IPS-20b (cell line): Measurements from ENCODE around the gene MINPP1.
"Not testable (repeated sequence)": the region's sequence is repeated elsewhere in the genome, so short reads cannot be mapped to it uniquely, and the experiment has no call there.

Experiments used
- H3K27ac ChIP-seq: one replicate; pipeline ENCODE4 v1.5.1; 2013; ENCODE audit warnings: low read length
- H3K27me3 ChIP-seq: 2 replicates; pipeline ENCODE4 v1.6.1; 2013; ENCODE audit warnings: mild to moderate bottlenecking, low read length, inconsistent platforms; ENCODE audit not compliant: insufficient read depth
- H3K36me3 ChIP-seq: 2 replicates; pipeline ENCODE4 v1.6.1; 2013; ENCODE audit warnings: low read depth, mild to moderate bottlenecking, inconsistent platforms, low read length, moderate library complexity; ENCODE audit not compliant: insufficient read depth
- H3K4me1 ChIP-seq: 2 replicates; pipeline ENCODE4 v1.6.1; 2013; ENCODE audit warnings: mild to moderate bottlenecking, control low read depth, inconsistent platforms, low read length, moderate library complexity; ENCODE audit not compliant: insufficient read depth
- H3K4me3 ChIP-seq: 2 replicates; pipeline ENCODE4 v1.5.1; 2013; ENCODE audit warnings: mild to moderate bottlenecking, low read length, inconsistent platforms
- H3K9ac ChIP-seq: 2 replicates; pipeline ENCODE4 v1.6.1; 2013; ENCODE audit warnings: low read depth, mild to moderate bottlenecking, inconsistent platforms, low read length, moderate library complexity
- H3K9me3 ChIP-seq: 2 replicates; pipeline ENCODE4 v1.6.1; 2013; ENCODE audit warnings: mild to moderate bottlenecking, low read depth, low read length, inconsistent platforms; ENCODE audit not compliant: insufficient read depth

The MINPP1 gene

GRCh38 chr10:87504640-87505365 is at the start of gene MINPP1:
Gene MINPP1, plus strand, starts transcription at chr10:87504893. Its CDS starts 23 bp downstream, at chr10:87504916.
- peak within 1 kb of the TSS; percentile 88 for H3K9ac ChIP-seq
- H3K27ac ChIP-seq: peak within 1 kb of the TSS; percentile 34
- peaks cover 22% of the 10 kb centered on the region for H3K36me3 ChIP-seq
- peak within 1 kb of the TSS; percentile 98 for H3K4me3 ChIP-seq
- H3K4me1 ChIP-seq: peaks cover 12% of the 10 kb centered on the region; the same call in 1 of the 2 replicates
- no peaks in the 10 kb centered on the region for H3K9me3 ChIP-seq
- no peaks in the 10 kb centered on the region for H3K27me3 ChIP-seq

- not testable (repeated sequence) for H3K9ac ChIP-seq
Observed at GRCh38 chr10:87456586-87457220, 48.0 kb upstream of the MINPP1 start.

GRCh38 chr10:87461751-87462150 is 42.9 kb upstream of the MINPP1 start:
- not testable (repeated sequence) for H3K36me3 ChIP-seq, H3K27ac ChIP-seq, H3K4me3 ChIP-seq, H3K4me1 ChIP-seq, H3K9ac ChIP-seq, H3K9me3 ChIP-seq, H3K27me3 ChIP-seq

More at GRCh38 chr10:87456586-87457220, 48.0 kb upstream of the MINPP1 start:
- not testable (repeated sequence) for H3K27me3 ChIP-seq, H3K4me3 ChIP-seq, H3K4me1 ChIP-seq, H3K36me3 ChIP-seq, H3K9me3 ChIP-seq, H3K27ac ChIP-seq

- H3K9ac ChIP-seq, H3K27me3 ChIP-seq: not testable (repeated sequence)
Observed at GRCh38 chr10:87466849-87467248, 37.8 kb upstream of the MINPP1 start.

GRCh38 chr10:87488733-87489132 is 16.0 kb upstream of the MINPP1 start:
- not testable (repeated sequence) for H3K36me3 ChIP-seq, H3K4me1 ChIP-seq, H3K27ac ChIP-seq, H3K27me3 ChIP-seq, H3K9me3 ChIP-seq, H3K9ac ChIP-seq, H3K4me3 ChIP-seq

More at GRCh38 chr10:87466849-87467248, 37.8 kb upstream of the MINPP1 start:
- H3K4me1 ChIP-seq, H3K27ac ChIP-seq, H3K9me3 ChIP-seq, H3K36me3 ChIP-seq, H3K4me3 ChIP-seq: not testable (repeated sequence)

- not testable (repeated sequence) for H3K4me3 ChIP-seq, H3K27ac ChIP-seq, H3K36me3 ChIP-seq, H3K27me3 ChIP-seq, H3K4me1 ChIP-seq, H3K9ac ChIP-seq, H3K9me3 ChIP-seq
Observed at GRCh38 chr10:87490285-87490684, 14.4 kb upstream of the MINPP1 start.

GRCh38 chr10:87492450-87492849 is 12.2 kb upstream of the MINPP1 start:
- H3K9me3 ChIP-seq, H3K4me1 ChIP-seq, H3K27me3 ChIP-seq, H3K36me3 ChIP-seq, H3K27ac ChIP-seq, H3K4me3 ChIP-seq, H3K9ac ChIP-seq: not testable (repeated sequence)

GRCh38 chr10:87495446-87495845 is 9.2 kb upstream of the MINPP1 start:
- not testable (repeated sequence) for H3K4me1 ChIP-seq, H3K27me3 ChIP-seq, H3K27ac ChIP-seq, H3K36me3 ChIP-seq, H3K9me3 ChIP-seq, H3K9ac ChIP-seq, H3K4me3 ChIP-seq

GRCh38 chr10:87497386-87497785 is 7.3 kb upstream of the MINPP1 start:
- not testable (repeated sequence) for H3K9me3 ChIP-seq, H3K9ac ChIP-seq, H3K36me3 ChIP-seq, H3K27ac ChIP-seq, H3K27me3 ChIP-seq, H3K4me1 ChIP-seq, H3K4me3 ChIP-seq

- not testable (repeated sequence) for H3K9me3 ChIP-seq, H3K27me3 ChIP-seq, H3K27ac ChIP-seq, H3K9ac ChIP-seq, H3K4me3 ChIP-seq, H3K36me3 ChIP-seq, H3K4me1 ChIP-seq
Observed at GRCh38 chr10:87498106-87498789, 6.4 kb upstream of the MINPP1 start.

- Histone ChIP-seq H3K4me1 (peaks cover 2% of the 10 kb centered on the region; the same call in 1 of the 2 replicates), H3K4me3 (no peak overlapping the region), H3K9me3 (no peaks in the 10 kb centered on the region), H3K9ac (no peak overlapping the region), H3K27me3 (no peaks in the 10 kb centered on the region), H3K27ac (no peak overlapping the region), H3K36me3 (no peaks in the 10 kb centered on the region)
Observed at GRCh38 chr10:87500646-87501048, 4.0 kb upstream of the MINPP1 start.

- peaks cover 8% of the 10 kb centered on the region for H3K36me3 ChIP-seq
- H3K4me3 ChIP-seq: peak overlapping the region; percentile 98; the same call in 1 of the 2 replicates
- H3K4me1 ChIP-seq: peaks cover 12% of the 10 kb centered on the region; the same call in 1 of the 2 replicates
Observed at GRCh38 chr10:87503401-87503800, 1.3 kb upstream of the MINPP1 start.

More at GRCh38 chr10:87503401-87503800, 1.3 kb upstream of the MINPP1 start:
- Histone ChIP-seq H3K27me3 (no peaks in the 10 kb centered on the region), H3K27ac (no peak overlapping the region), H3K9me3 (no peaks in the 10 kb centered on the region), H3K9ac (no peak overlapping the region)
